HepG2 (cell line): ENCODE data around the gene RABGAP1L.

Experiments used
- BCL3 ChIP-seq: sonication (generic); formaldehyde crosslinking; IDR thresholded peaks from 2 replicates; pipeline ENCODE4 v1.5.1; 2020; ENCODE audit warnings: mild to moderate bottlenecking, missing genetic modification reagents, moderate library complexity
- ELF1 ChIP-seq: sonication (generic); formaldehyde crosslinking; IDR thresholded peaks from 2 replicates; pipeline ENCODE4 v1.4.0; 2020; ENCODE audit warnings: missing genetic modification reagents
- RFX5 ChIP-seq: IDR thresholded peaks from 2 replicates; pipeline ENCODE4 v1.6.1; 2011; ENCODE audit warnings: low read depth, low read length, improper control_type of control experiment
- SAFB2 ChIP-seq: sonication (generic); formaldehyde crosslinking; IDR thresholded peaks from 2 replicates; pipeline ENCODE4 v1.5.1; 2020; ENCODE audit warnings: missing genetic modification reagents, low read depth, mild to moderate bottlenecking, borderline replicate concordance

- no peak for TF ChIP-seq BCL3 (CRISPR knock-in tag)
- no peak for TF ChIP-seq ELF1
- no peak for TF ChIP-seq SAFB2 (CRISPR knock-in tag)
- no peak for TF ChIP-seq RFX5
Observed at GRCh38 chr1:174136714-174137113, 22.6 kb upstream of the RABGAP1L start.
